ENCODE measurements around the gene LMX1B.
"Not testable (repeated sequence)": the region's sequence is repeated elsewhere in the genome, so short reads cannot be mapped to it uniquely, and the experiment has no call there.

Gene LMX1B

DNA sequence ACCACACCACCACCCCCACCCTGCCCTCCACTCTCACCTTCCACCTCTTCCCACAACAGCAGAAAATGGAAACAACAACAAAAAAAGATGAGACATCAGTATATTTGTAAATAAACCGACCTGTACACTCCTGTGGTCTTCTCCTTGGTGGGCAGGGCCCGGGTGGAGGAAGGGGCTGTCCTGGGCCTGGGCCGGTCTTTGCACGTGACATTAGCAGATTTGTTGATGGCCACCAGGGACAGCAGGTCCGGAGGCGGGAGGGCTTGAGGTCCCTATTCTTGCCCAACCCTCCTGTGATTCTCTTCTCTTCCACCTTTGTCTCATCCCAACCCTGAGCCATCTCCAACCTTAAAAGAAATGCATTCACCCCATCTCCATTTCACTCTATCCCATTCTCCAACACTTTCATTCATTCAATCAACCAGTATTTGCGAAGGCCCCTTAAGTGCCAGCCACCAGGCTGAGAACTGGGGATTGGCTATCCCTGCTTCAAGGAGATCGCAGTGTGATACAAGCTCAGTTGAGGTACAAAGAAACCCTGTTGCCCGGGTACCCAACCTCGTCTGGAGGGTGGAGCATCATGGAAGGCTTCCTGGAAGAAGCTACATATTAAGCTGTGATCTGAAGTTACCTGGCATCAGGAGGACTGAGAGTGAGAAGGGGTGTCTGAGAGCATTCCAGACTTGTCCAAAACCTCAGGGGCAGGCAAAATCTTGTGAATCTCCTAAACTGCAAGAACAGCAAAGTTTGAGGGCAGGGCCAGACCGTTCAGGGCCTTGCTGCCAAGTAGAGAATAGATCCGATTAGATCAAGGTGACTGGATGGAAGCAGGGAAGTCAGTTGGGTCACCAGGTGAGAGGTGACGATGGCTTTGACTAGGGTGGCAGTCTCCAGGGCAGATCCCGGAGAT is 87.4 kb downstream of the LMX1B start:
- DNase-seq: no peak

DNA sequence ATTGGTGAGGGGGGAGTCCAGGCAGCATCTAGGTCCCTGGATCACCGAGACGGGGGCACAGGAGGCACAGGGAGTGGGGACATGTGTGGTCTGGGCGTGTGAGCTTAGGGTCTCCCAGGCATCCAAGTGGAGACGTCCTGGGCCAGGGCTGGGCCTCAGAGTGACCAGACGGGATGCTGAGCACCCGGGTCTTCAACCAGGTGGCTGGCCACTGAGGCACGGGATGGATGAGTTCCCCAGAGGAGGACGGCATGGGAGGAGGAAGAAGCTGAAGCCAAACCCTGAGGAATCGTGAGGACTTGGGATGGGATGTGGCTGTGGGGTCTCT is 88.0 kb downstream of the LMX1B start:
- DNase-seq: no peak

DNA sequence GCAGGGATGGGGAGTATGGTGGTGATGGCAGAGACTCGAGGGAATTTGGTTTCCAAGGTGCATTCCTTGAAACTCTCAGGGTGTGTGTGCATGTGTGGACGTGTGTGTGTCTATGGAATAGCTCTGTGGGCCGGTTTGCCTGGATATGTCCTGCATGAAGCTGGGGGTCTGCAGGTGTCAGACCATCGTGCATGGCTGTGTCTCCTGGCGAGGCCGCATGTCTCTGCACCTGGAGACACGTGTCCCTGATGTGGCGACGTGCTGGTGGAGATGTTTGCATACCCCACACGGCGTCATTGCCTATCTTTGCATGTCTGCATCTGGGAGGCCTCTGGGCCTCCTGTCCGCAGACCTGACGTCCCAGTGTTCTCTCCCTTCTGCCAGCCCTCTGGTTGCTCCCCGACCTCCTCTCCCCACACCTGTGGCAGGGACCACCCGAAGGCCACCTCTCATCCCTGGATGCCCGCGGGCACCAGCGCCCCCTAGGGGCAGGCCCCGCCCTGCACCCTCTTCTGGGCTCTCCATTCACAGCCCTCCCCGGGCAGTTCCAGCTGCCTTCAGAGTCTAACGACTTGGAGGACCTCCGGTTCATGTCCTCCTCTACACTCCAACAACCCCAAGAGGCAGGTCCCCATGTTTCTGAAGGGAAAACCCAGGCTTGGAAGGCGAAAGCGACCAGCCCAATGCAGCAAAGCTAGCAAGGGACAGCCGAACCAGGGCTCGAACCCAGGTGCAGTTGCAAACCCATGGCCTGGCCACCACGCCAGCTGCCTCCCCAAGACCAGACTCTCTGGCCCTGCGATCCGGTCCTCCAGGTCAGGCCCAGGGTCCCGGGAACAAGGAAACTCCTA is 88.6 kb downstream of the LMX1B start:
- peak; percentile 32 for DNase-seq

GRCh38 chr9:126703002-126703865 is 89.5 kb downstream of the LMX1B start:
- DNase-seq: no peak

GRCh38 chr9:126703866-126704156 is 90.1 kb downstream of the LMX1B start:
- DNase-seq: no peak

GRCh38 chr9:126704157-126704891 is 90.6 kb downstream of the LMX1B start:
- peak; percentile 47 for DNase-seq

DNA sequence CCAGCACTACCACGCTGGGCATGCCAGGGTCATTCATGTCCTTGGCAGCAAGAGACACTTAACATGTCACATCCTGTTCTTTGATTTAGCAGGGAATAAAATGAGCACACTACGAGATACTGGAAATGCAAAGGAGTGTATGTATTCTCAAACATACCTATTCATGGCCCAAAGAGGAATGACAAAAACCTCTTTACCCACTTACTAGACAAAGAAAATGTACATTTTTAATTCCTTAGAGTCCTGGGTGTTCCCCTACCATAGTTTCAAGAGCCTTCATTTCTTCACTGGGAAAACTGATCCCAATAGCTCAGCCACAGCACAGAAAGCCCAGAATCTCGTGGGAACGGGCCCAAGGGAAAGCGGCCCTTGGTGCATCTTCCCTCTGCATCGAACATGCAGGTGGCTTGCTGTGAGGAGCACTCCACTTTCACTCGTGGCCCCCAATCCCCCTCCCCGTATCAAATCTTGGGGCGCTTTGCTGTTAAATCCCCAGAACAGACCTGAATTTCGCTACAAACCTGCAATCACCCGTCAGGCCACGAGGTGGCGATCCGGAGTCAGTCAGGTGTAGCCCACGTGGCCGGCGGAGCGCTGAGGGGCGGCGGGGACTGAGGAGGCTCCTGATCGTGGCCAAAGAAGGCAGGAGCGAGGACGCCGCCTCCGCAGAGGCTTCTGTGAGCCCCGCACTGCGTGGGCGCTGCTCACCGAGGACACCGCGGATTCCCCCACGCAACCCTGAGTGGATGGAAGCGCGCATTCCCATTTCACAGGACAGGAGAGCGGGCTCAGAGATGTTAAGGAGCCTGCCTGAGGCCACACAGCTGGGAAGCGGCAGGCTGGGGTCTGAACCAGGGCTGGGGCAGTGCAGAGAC is 91.4 kb downstream of the LMX1B start:
- peak; percentile 68 for DNase-seq

- DNase-seq: peak; percentile 67
Observed at GRCh38 chr9:126705767-126706697, 92.3 kb downstream of the LMX1B start.

GRCh38 chr9:126706698-126707053 is 92.9 kb downstream of the LMX1B start:
- no peak for DNase-seq

- DNase-seq: no peak
Observed at GRCh38 chr9:126707083-126707482, 93.4 kb downstream of the LMX1B start.

DNA sequence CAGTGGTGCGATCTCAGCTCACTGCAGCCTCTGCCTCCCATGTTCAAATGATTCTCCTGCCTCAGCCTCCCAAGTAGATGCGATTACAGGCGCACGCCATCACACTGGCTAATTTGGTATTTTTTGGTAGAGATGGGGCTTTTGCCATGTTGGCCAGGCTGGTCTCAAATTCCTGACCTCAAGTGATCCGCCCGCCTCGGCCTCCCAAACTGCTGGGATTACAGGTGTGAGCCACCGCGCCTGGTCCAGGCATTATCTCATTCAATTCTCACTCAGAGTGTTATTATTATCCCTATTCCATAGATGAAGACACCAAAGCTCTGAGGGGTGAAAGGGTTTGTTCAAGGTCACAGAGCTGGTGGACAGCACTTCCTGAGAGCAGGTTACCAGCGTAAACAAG is 94.0 kb downstream of the LMX1B start:
- DNase-seq: not testable (repeated sequence)

GRCh38 chr9:126708178-126708577 is 94.5 kb downstream of the LMX1B start:
- no peak for DNase-seq

DNA sequence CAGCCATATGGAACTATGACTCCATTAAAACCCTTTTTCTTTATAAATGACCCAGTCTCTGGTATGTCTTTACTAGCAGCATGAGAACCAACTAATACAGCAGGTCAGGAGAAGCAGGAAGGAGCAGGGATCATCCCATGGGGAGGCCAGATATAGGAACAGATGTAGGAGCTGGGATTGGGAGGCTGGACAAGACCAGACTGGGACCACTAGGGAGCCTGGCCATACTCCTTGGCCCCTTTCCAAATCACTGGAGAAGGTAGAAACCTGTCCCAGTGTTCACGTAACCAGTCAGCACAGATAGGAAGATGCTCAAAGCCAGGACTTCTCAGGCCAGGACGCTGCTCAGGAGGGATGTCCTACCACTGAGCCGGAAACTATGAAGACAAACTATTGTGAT is 95.5 kb downstream of the LMX1B start:
- no peak for DNase-seq

GRCh38 chr9:126715382-126715781 is 101.7 kb downstream of the LMX1B start:
- DNase-seq: no peak

DNA sequence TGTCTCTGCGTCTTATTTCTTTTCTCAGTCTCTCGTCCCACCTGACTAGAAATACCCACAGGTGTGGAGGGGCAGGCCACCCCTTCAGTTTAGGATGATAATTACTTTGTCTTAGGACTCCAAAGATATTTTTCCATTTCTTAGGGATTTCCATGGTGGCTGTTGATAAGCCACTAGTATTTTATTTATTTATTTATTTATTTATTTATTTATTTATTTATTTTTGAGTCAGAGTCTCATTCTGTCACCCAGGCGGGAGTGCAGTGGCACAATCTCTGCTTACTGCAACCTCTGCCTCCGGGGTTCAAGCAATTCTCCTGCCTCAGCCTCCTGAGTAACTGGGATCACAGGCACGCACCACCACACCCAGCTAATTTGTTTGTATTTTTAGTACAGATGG is 103.7 kb downstream of the LMX1B start:
- DNase-seq: not testable (repeated sequence)

DNA sequence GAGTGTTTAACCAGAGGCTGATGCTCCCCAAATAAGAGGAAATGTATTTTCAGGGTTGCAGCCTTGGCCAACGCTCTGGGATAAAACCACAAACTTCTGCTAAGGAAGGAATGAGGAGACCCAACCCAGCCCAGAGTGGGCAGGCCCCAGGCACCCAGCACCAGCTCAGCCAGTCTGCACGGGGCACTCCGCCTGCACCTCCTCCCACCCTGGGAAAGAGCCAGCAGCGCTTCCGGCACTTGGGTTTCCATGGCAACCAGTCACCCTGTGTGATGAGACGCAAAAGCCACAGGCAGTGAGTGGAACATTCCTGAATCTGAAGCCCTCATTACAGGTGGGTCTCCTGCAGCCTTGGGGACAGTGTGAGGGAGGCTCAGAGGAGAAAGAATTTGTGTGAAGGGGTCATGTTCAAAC is 105.9 kb downstream of the LMX1B start:
- no peak for DNase-seq

DNA sequence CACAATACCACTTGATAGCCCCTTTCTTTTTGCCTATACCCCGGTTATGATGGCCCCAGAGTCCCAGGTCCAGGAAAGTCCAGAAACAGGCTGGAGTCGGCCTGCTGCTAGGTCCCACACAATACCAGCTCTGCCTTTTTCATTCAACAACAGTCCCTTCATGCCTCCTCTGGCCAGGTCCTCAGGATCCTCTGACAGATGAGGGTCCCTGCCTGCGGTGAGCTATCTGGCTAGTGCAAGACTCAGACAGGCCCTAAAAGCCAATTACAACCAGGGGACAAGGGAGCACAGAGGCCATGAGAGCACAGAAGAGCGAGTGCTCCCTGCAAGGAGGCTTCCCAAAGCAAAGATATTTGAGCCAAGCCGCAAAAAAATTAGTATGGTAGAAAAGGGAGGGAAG is 106.3 kb downstream of the LMX1B start:
- DNase-seq: no peak

DNA sequence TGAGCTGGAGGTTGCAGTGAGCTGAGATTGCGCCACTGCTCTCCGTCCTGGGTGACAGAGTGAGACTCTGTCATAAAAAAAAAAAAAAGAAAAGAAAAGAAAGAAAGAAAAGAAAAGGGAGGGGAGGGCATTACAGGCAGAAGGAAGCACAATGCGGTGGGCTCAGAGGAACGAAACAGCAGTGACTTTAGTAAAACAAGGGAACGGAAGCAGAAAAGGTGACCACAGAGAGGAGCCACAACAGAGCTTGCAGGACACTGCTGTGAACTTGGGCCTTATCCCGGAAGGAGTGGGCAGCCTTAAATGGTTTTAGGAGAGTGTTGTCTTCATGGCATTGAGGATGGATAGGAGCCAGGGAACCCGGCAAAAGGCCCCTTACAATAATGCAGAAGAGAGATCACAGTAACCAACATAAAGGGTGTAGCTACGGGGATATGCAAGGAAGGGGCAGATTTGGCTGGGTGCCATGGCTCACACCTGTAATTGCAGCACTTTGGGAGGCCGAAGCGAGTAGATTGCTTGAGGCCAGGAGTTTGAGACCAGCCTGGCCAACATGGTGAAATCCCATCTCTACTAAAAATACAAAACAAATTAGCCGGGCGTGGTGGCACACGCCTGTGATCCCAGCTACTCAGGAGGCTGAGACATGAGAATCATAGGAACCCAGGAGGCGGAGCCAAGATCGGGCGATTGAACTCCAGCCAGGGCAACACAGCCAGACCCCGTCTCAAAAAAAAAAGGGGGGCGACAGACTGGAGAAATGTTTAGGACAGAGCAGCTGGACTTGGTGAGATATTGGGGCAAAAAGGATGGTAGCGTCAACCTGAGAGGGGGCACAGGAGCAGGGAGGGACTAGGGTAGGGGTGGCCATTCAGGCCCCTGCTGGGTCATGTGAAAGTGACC is 107.2 kb downstream of the LMX1B start:
- DNase-seq: no peak

DNA sequence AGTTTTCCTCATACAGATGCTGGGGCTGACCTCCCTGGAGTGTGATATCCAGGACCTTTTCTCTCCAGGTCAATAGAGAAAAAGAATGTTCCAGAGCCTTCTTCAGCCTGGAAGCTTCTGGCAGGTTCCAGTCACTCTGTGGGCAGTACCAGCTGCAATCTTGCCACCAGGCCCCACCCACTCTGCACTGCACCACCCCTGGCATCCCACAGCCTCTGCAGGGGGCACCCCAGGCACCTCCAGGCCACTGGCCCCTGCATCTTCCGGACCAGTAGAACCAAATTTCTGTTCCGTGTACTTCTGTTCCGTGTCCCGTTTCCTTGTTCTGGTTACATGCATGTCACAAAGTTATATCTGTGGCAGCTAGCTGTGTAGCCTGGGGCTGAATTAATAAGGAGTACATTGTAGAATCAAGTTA is 107.8 kb downstream of the LMX1B start:
- no peak for DNase-seq

All from OCI-M1 (cell line).